Activated CD8-positive, alpha-beta memory T cell treated with anti-CD3 and anti-CD28 coated beads for 4 hours (primary cell): ENCODE measurements around the gene MAPK8IP1.

ENCODE experiments used
- DNase-seq, 2 donors: peaks; one replicate each; pipeline ENCODE4 v3.0.0-alpha.2; 2020; ENCODE audit warnings: low read depth in 2 of 2

The MAPK8IP1 gene

DNA sequence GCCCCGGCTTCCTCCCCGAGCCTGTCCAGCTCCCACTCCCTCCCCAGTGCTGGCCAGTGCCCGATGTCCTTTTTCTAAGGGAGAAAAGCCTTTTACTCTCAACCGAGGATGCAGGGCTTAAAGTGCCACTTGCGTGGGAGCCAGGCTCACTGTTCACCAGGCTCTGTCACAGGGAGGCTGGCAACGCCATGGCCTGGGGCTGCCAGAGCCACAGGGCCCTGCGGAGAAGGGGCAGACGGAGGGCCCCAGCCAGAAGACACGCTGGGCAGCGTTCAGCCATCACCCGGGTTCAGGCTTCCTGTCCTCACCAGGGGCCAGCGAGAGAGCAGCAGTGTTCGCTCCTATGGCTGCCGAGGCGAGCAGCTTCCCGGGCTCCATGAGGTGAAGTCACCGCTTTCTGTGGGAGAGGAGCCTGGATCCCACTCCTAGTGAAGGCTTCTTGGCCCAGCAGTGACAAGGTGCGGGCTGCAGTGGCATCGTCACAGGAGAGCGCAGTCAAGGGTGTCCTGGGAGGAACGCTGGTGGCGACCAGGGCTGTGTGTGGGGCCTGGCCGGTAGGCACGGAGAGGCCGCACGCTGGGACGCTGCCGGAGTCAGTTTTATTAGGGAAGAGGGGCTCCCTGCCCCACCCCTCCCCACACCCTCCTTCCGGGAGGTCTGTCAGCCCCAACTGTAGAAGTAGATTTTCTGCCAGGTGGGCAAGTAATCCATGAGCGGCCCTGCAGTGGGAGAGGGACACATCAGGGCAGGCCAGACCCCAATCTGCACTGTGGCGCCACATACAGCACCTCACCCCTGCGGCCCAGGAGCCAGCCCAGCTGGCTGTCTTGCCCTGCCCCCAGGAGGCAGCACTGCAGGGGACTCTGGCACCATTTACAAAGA, 24.4 kb downstream of the MAPK8IP1 start:
- no peak for DNase-seq

- no peak for DNase-seq
Observed at GRCh38 chr11:45910623-45911022, 25.2 kb downstream of the MAPK8IP1 start.

DNA sequence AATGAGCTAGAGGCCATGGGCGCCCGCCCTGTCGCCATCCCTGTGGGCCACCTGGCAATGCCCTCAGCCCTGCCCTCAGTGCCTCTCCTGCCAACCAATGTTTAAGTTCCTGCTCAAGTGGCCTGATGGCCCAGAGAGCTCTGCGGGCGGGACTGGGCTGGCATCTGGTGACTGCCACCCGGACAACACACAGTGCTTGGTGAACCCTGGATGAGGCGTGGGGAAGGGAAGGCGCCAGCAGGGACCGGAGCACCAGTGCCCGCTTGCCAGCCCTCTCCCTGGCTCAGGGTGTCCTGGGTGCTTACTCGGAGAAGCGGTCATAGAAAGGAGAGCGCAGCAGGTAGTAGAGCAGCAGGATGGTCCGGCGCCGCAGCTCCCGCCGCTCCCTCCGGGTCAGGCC, 28.1 kb downstream of the MAPK8IP1 start:
- no peak for DNase-seq

DNA sequence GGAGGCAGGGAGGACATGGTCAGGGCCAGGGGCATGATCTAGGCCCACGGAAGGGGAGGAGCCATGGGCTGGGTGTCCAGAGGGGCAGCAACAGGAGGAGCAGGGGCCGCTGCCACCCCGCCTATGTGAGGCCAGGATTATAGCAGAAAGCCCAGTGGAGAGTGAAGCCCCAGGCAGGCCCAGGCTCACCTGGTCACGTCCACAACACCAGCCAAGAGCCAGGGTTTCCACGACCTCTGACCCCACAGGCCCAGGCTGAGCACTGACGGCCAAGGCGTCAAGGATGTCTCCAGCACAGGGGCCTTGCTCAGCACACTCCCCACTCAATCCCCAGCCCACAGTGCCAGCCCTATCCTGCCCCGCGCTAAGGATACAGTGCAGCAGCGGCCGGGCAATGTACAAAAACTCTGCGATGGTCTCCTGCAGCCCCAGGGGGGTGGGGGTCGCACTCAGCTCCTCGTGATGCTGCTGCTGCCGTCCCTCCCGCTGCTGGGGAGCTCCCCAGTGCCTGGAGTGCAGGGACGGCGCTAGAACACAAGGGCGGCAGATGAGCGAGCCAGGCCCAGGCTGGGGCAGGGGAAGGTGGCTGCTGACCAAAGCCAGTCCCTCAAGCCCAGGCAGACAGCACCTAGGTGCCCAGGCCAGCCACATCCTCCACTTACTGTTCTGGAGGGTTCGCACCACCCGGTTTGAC, 28.6 kb downstream of the MAPK8IP1 start:
- no peak for DNase-seq

DNA sequence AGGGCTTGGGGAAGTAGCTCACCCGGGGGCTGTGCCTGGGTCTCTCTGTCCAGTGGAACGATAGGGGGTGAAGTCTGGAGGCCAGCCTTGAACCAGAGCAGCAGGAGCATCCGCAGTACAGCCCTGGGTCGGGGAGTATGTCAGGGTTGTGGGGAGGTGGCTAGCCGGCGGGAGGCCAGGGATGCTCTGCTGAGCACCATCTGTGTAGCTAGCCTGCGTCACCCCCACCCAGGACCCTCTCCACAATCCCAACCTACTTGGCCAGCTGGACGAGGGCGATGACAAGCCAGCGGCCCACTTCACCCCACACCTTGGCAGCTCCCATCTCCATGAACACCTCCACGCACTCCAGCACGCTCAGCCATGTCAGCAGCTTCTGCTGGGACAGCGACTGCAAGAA, 30.0 kb downstream of the MAPK8IP1 start:
- DNase-seq = no peak

GRCh38 chr11:45917286-45917622, 31.8 kb downstream of the MAPK8IP1 start:
- no peak for DNase-seq

- peak; percentile 82 to 93 for DNase-seq
Observed at GRCh38 chr11:45917623-45918330, 32.3 kb downstream of the MAPK8IP1 start, which contains the start of gene PEX16. PEX16 (minus strand) TSS chr11:45917877; CDS start chr11:45917811, 66 bp downstream.

DNA sequence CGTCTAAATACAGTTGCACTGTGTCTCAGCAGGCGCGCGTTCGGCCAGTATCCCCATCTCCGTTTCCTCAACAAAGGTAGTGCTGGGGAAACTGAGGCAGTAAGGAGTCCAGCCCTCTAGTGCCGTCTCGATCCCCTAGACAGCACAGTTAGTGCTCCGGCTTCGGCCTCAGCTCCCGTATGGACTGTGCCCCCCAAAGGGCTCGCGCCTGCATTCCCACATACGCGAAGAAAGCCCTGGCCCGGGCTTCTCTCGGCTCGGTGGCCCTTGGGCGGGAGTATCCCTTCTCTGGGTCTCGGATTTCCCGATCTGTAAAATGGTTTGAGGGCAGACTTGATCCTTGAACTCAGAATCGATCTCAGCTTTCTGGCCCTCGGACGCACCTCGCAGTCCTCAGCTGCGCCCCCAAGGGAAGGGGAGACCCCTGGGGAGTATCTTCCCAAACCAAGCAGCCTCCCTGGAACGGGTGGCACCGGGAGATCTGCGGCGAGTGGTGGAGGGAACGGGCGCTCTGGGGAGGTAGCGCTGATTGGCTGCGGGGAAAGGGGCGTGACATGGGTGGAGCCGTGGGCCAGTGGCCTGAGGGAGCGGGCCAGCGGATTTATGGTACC, 33.0 kb downstream of the MAPK8IP1 start:
- DNase-seq = peak in 1 of 2 donors; percentile 32

DNA sequence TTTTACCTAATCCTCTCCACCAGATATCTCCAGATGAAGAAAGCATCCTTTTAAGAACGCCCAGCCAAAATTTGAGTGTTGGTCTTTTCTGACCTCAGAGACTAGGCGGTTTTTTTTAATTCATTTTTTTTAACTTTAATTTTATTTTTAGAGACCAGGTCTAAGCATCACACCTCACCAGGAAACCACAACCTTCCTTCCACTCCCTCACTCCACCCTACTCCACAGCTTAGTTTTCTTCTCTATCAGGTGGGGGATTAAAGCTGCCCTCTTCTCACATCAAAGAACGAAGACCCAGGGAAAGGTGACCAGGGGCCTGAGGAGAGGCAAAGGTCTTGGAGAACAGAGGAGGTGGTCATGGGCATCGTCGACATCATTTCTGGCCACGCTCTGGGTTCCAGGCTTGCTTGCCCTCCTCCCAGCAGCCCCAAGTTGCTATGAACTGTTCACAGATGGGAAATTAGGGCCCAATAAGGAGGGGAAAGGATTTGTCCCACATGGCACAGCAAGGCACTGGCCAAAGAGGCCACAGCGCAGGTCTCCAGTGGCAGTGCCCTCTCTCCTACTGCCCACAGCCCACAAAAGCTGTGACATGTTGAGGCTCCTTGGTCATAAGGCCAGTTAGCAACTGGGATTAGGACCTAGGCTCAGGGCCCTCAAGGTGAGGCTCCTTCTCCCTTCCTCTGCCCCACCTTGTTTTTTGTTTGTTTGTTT, 33.7 kb downstream of the MAPK8IP1 start:
- no peak for DNase-seq

- no peak for DNase-seq
Observed at GRCh38 chr11:45919806-45920530, 34.5 kb downstream of the MAPK8IP1 start.

DNA sequence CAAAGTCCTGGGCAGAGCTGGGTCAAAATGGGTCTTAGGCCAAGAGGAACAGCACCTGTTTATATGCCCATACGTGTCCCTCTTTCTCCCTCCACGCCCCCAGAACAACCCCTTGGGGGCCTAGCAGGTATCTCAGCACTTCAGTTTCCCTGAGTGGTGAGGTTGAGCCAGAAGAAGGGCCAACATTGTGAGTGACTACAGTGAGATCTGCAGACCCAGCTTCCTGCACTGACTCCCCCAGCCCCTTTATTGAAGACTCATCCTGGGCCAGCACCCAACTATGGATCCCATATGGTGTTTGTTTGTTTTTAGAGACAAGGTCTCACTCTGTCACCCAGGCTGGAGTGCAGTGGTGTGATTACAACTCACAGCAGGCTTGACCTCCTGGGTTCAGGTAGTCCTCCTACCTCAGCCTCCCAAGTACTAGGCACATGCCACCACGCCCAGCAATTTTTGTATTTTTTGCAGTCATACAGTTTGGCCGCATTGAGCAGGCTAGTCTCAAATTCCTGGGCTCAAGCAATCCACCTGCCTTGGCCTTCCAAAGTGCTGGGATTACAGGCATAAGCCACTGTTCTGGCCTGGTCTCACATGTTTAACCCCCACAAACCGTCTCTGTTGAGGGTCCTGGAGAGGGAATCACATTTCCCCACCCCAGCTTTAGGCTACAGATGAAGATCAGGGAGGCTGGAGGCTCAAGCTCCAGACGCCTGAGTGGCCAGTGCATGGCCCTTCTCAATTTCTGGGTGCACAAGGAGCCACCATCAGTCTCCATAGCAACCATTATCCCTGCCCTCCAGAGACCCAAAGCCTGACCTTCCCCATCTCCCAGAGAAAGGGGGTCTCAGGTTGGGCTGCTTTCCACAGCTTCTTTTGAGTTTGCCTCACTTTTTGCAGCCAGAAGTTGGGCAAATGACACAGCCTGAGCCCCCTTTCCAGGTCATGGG, 35.4 kb downstream of the MAPK8IP1 start:
- DNase-seq = no peak

GRCh38 chr11:45921561-45922424, 36.3 kb downstream of the MAPK8IP1 start:
- DNase-seq = no peak

- no peak for DNase-seq
Observed at GRCh38 chr11:45922425-45923082, 37.1 kb downstream of the MAPK8IP1 start, which contains the start of gene LARGE2. LARGE2 (plus strand) TSS chr11:45922656; CDS start chr11:45922883, 227 bp downstream.

GRCh38 chr11:45924036-45924915, 38.8 kb downstream of the MAPK8IP1 start:
- DNase-seq = no peak

DNA sequence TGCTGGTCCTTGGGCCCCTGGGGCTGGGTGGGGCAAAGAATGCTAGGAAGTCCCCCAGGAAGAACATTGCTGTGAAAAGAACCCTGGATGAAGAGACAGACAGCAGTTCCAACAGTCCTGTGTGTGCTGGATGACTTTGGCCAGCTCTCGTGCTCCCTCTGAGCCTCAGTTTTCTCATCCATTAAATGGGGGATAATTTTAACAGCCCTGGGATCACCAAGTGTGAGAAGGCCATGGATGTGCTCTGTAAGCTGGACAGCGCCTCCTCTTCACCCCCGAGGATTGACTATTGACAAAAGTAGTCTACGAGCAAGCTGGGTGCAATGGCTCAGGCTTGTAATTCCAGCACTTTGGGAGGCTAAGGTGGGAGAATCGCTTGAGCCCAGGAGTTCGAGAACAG, 39.5 kb downstream of the MAPK8IP1 start:
- no peak for DNase-seq

- no peak for DNase-seq
Observed at GRCh38 chr11:45925550-45925949, 40.1 kb downstream of the MAPK8IP1 start.

DNA sequence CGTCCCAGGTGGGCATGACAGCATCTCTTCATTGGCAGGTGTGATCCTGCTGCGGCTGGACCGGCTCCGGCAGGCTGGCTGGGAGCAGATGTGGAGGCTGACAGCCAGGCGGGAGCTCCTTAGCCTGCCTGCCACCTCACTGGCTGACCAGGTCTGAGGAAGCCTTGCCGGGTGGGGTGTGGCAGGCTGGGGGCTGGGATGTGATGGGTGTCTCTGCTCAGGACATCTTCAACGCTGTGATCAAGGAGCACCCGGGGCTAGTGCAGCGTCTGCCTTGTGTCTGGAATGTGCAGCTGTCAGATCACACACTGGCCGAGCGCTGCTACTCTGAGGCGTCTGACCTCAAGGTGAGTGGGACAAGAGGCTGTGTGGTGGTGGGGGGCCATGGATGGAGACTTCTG, 40.5 kb downstream of the MAPK8IP1 start:
- DNase-seq = no peak
